ENCODE measurements around the gene CYTH4.

Gene CYTH4

DNA sequence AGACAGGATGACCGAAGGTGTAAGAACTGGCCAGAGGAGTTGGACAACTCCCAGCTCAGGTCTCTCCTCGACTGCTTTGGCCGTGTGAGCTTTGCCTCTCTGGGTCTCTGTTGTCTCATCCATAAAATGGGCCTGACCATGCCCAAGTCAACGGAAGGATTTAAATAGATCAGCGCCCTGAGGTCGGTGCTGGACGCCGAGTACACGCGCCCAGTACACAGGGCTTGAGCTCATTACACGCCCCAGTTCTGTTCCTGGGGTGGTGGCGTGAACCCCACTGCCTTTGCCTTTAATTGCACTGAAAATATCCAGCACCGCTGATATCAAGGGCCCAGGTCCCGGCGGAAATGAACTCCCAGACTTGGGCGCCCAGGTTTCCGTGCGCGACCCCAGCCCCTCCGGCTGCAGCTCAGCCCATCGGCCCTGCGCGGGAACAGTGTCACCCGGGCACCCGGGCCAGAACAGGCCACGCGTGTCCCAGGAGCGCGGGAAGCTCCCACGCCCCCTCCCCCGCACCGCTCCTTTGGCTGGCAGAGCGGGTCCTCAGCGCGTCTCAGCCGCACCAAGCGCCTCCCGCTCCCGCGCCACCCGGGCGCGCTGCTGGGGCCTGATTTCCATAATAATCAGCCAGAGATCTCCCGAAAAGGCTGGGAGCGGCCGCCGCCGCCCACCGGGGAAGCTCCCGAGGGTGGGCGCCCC is 42.2 kb downstream of the CYTH4 start:
- peak overlapping the region in 1 of 2 donors; percentile 19 for H3K4me3 ChIP-seq (ENCODE audit: low read length in 2 of 2)
- no peak overlapping the region for H4K8ac ChIP-seq (ENCODE audit: low read depth, low read length)
- H2BK12ac ChIP-seq (ENCODE audit: low read length) = no peak overlapping the region
- no peak overlapping the region for H3K14ac ChIP-seq (ENCODE audit: low read length)
- no peaks in the 10 kb centered on the region for H3K36me3 ChIP-seq (replicated peaks in 1 of 2; ENCODE audit: control insufficient read depth in 2 of 2, insufficient read depth in 2 of 2, low read length in 2 of 2)
- H3K27ac ChIP-seq (replicated peaks; ENCODE audit: low read length) = no peak overlapping the region
- peak overlapping the region; percentile 61 for H2BK15ac ChIP-seq (ENCODE audit: low read length)
- no peak overlapping the region for H3K23ac ChIP-seq (ENCODE audit: low read depth, low read length, poor library complexity)
- peaks cover 0 to 7% of the 10 kb centered on the region in 2 donors for H3K4me1 ChIP-seq (ENCODE audit: control insufficient read depth in 2 of 2, insufficient read depth in 1 of 2, low read depth in 1 of 2, low read length in 2 of 2)
- no peak overlapping the region for H2AFZ ChIP-seq (ENCODE audit: low read length)
- no peaks in the 10 kb centered on the region for H3K9me3 ChIP-seq (replicated peaks in 1 of 2; ENCODE audit: control insufficient read depth in 2 of 2, insufficient read depth in 1 of 2, low read depth in 1 of 2, low read length in 2 of 2)
- no peak overlapping the region for H3K4ac ChIP-seq (ENCODE audit: low read length)
- no peak overlapping the region for H3K9ac ChIP-seq (ENCODE audit: low read depth, low read length, poor library complexity)
- H4K91ac ChIP-seq (ENCODE audit: low read depth, low read length, poor library complexity) = no peak overlapping the region
- DNase-seq (ENCODE audit: low spot score) = no peak
- no CpG with 5 or more reads among the region's 51 CpGs for WGBS, 2 donors (ENCODE audit: extremely low coverage in 2 of 2, insufficient read length in 2 of 2, insufficient replicate concordance in 1 of 2)
- H3K18ac ChIP-seq (ENCODE audit: low read length) = peak overlapping the region; percentile 86
- H2AK5ac ChIP-seq (ENCODE audit: low read depth, low read length) = peak overlapping the region; percentile 20
- no peak overlapping the region for H2BK120ac ChIP-seq (ENCODE audit: low read depth, low read length)
- peak overlapping the region; percentile 59 for H3K4me2 ChIP-seq (ENCODE audit: insufficient read depth, low read length, poor library complexity, severe bottlenecking)
- H3K27me3 ChIP-seq (ENCODE audit: control insufficient read depth in 3 of 3, insufficient read depth in 3 of 3, low read depth in 1 of 3, low read length in 3 of 3) = peaks cover 10 to 86% (median 29%) of the 10 kb centered on the region in 3 experiments
- no peaks in the 10 kb centered on the region for H3K79me1 ChIP-seq (ENCODE audit: low read depth, low read length)
- peak overlapping the region; percentile 66 for H2BK5ac ChIP-seq (ENCODE audit: low read length)

- Histone ChIP-seq H4K8ac (ENCODE audit: low read depth, low read length) (no peak overlapping the region), H3K4me2 (ENCODE audit: insufficient read depth, low read length, poor library complexity, severe bottlenecking) (peak overlapping the region; percentile 59), H3K23ac (ENCODE audit: low read depth, low read length, poor library complexity) (no peak overlapping the region), H3K14ac (ENCODE audit: low read length) (no peak overlapping the region), H2AK5ac (ENCODE audit: low read depth, low read length) (peak overlapping the region; percentile 65), H3K4me3 (ENCODE audit: low read length in 2 of 2) (no peak overlapping the region), H2AFZ (ENCODE audit: low read length) (no peak overlapping the region), H3K4ac (ENCODE audit: low read length) (no peak overlapping the region), H3K79me1 (ENCODE audit: low read depth, low read length) (no peaks in the 10 kb centered on the region), H2BK120ac (ENCODE audit: low read depth, low read length) (no peak overlapping the region), H2BK15ac (ENCODE audit: low read length) (no peak overlapping the region), H3K9ac (ENCODE audit: low read depth, low read length, poor library complexity) (no peak overlapping the region), H2BK12ac (ENCODE audit: low read length) (no peak overlapping the region), H3K27me3 (ENCODE audit: control insufficient read depth in 3 of 3, insufficient read depth in 3 of 3, low read depth in 1 of 3, low read length in 3 of 3) (peaks cover 10 to 84% (median 29%) of the 10 kb centered on the region in 3 experiments), H3K36me3 (replicated peaks in 1 of 2; ENCODE audit: control insufficient read depth in 2 of 2, insufficient read depth in 2 of 2, low read length in 2 of 2) (no peaks in the 10 kb centered on the region), H2BK5ac (ENCODE audit: low read length) (no peak overlapping the region), H4K91ac (ENCODE audit: low read depth, low read length, poor library complexity) (no peak overlapping the region), H3K27ac (replicated peaks; ENCODE audit: low read length) (no peak overlapping the region), H3K18ac (ENCODE audit: low read length) (peak overlapping the region; percentile 86), H3K9me3 (replicated peaks in 1 of 2; ENCODE audit: control insufficient read depth in 2 of 2, insufficient read depth in 1 of 2, low read depth in 1 of 2, low read length in 2 of 2) (no peaks in the 10 kb centered on the region), H3K4me1 (ENCODE audit: control insufficient read depth in 2 of 2, insufficient read depth in 1 of 2, low read depth in 1 of 2, low read length in 2 of 2) (peaks cover 0 to 7% of the 10 kb centered on the region in 2 donors)
- no CpG with 5 or more reads among the region's 21 CpGs for WGBS, 2 donors (ENCODE audit: extremely low coverage in 2 of 2, insufficient read length in 2 of 2, insufficient replicate concordance in 1 of 2)
- no peak for DNase-seq (ENCODE audit: low spot score)
These were observed 42.7 kb downstream of the CYTH4 start for GRCh38 chr22:37325039-37325395.

GRCh38 chr22:37326726-37327125 is 44.4 kb downstream of the CYTH4 start:
- Histone ChIP-seq H3K9me3 (replicated peaks in 1 of 2; ENCODE audit: control insufficient read depth in 2 of 2, insufficient read depth in 1 of 2, low read depth in 1 of 2, low read length in 2 of 2) (no peaks in the 10 kb centered on the region), H2BK15ac (ENCODE audit: low read length) (no peak overlapping the region), H3K4me3 (ENCODE audit: low read length in 2 of 2) (no peak overlapping the region), H3K14ac (ENCODE audit: low read length) (no peak overlapping the region), H3K9ac (ENCODE audit: low read depth, low read length, poor library complexity) (no peak overlapping the region), H2BK12ac (ENCODE audit: low read length) (no peak overlapping the region), H2AFZ (ENCODE audit: low read length) (no peak overlapping the region), H2BK120ac (ENCODE audit: low read depth, low read length) (no peak overlapping the region), H4K8ac (ENCODE audit: low read depth, low read length) (no peak overlapping the region), H3K18ac (ENCODE audit: low read length) (no peak overlapping the region), H4K91ac (ENCODE audit: low read depth, low read length, poor library complexity) (no peak overlapping the region), H3K4me1 (ENCODE audit: control insufficient read depth in 2 of 2, insufficient read depth in 1 of 2, low read depth in 1 of 2, low read length in 2 of 2) (peaks cover 6 to 12% of the 10 kb centered on the region in 2 donors), H3K27ac (replicated peaks; ENCODE audit: low read length) (no peak overlapping the region), H3K4me2 (ENCODE audit: insufficient read depth, low read length, poor library complexity, severe bottlenecking) (no peak overlapping the region), H3K23ac (ENCODE audit: low read depth, low read length, poor library complexity) (no peak overlapping the region), H3K4ac (ENCODE audit: low read length) (no peak overlapping the region), H2AK5ac (ENCODE audit: low read depth, low read length) (no peak overlapping the region), H3K27me3 (ENCODE audit: control insufficient read depth in 3 of 3, insufficient read depth in 3 of 3, low read depth in 1 of 3, low read length in 3 of 3) (peaks cover 10 to 77% (median 29%) of the 10 kb centered on the region in 3 experiments), H3K79me1 (ENCODE audit: low read depth, low read length) (no peaks in the 10 kb centered on the region), H2BK5ac (ENCODE audit: low read length) (no peak overlapping the region), H3K36me3 (replicated peaks in 1 of 2; ENCODE audit: control insufficient read depth in 2 of 2, insufficient read depth in 2 of 2, low read length in 2 of 2) (no peaks in the 10 kb centered on the region)
- WGBS, 2 donors (ENCODE audit: extremely low coverage in 2 of 2, insufficient read length in 2 of 2, insufficient replicate concordance in 1 of 2) = no CpG with 5 or more reads among the region's 7 CpGs
- no peak for DNase-seq (ENCODE audit: low spot score)

- Histone ChIP-seq H2BK15ac (ENCODE audit: low read length) (no peak overlapping the region), H2BK12ac (ENCODE audit: low read length) (no peak overlapping the region), H2BK5ac (ENCODE audit: low read length) (no peak overlapping the region), H3K4me2 (ENCODE audit: insufficient read depth, low read length, poor library complexity, severe bottlenecking) (no peak overlapping the region), H3K79me1 (ENCODE audit: low read depth, low read length) (peaks cover 2% of the 10 kb centered on the region), H3K4me3 (ENCODE audit: low read length in 2 of 2) (no peak overlapping the region), H3K4ac (ENCODE audit: low read length) (no peak overlapping the region), H3K18ac (ENCODE audit: low read length) (no peak overlapping the region), H4K91ac (ENCODE audit: low read depth, low read length, poor library complexity) (no peak overlapping the region), H3K27ac (replicated peaks; ENCODE audit: low read length) (no peak overlapping the region), H3K27me3 (ENCODE audit: control insufficient read depth in 3 of 3, insufficient read depth in 3 of 3, low read depth in 1 of 3, low read length in 3 of 3) (peaks cover 10 to 78% (median 26%) of the 10 kb centered on the region in 3 experiments), H3K9me3 (replicated peaks in 1 of 2; ENCODE audit: control insufficient read depth in 2 of 2, insufficient read depth in 1 of 2, low read depth in 1 of 2, low read length in 2 of 2) (no peaks in the 10 kb centered on the region), H3K9ac (ENCODE audit: low read depth, low read length, poor library complexity) (no peak overlapping the region), H2AK5ac (ENCODE audit: low read depth, low read length) (no peak overlapping the region), H4K8ac (ENCODE audit: low read depth, low read length) (no peak overlapping the region), H3K14ac (ENCODE audit: low read length) (no peak overlapping the region), H3K23ac (ENCODE audit: low read depth, low read length, poor library complexity) (no peak overlapping the region), H3K4me1 (ENCODE audit: control insufficient read depth in 2 of 2, insufficient read depth in 1 of 2, low read depth in 1 of 2, low read length in 2 of 2) (peaks cover 6 to 12% of the 10 kb centered on the region in 2 donors), H3K36me3 (replicated peaks in 1 of 2; ENCODE audit: control insufficient read depth in 2 of 2, insufficient read depth in 2 of 2, low read length in 2 of 2) (no peaks in the 10 kb centered on the region), H2AFZ (ENCODE audit: low read length) (no peak overlapping the region), H2BK120ac (ENCODE audit: low read depth, low read length) (no peak overlapping the region)
- DNase-seq (ENCODE audit: low spot score) = no peak
- WGBS, 2 donors (ENCODE audit: extremely low coverage in 2 of 2, insufficient read length in 2 of 2, insufficient replicate concordance in 1 of 2) = no CpG with 5 or more reads among the region's 8 CpGs
These were observed 45.7 kb downstream of the CYTH4 start for GRCh38 chr22:37328017-37328416.
